ENCODE data around the gene FRRS1. TPM values are rescaled to one million over a fixed set of nuclear protein-coding genes. Genes with fewer than 3 reads are reported as not detected.
A peak's percentile ranks its signal among the peaks of the same experiment; 100 is the strongest.

FRRS1 gene
- total RNA-seq, 2 experiments from 2014 or later = 1.2 to 1.7 TPM

DNA sequence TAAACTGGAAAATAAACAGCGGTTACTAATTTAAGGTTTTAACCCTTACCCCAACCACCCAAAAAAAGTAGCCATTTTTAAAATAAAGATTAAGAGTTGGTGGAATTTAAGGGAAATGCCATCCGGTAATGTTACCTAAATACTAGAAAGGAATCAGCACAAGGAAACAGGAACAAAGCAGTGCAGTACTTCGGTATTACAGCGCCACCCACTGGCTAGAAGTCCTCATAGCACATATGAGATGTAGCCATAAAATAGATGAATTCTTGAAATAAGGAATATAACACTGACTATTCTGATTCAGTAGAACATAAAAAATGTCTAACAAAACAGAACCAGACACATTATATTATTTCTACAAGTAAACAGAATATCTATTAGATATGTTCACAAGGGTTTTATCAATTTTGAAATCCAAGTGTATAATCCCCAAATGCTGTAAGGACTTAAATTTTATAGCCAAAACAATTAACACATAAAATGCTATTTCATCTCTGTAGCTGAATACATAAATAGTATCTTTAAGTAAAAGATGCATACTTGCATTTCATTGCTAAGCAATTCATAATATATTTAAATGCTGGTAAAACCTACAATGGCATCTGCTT is 58.8 kb downstream of the FRRS1 start:
- peaks cover 4% of the 10 kb centered on the region for H3K36me3 Mint-ChIP-seq (ENCODE audit: low read depth)
- CTCF ChIA-PET = interaction anchor here (0.9 to 3.6 kb wide), 4 partner anchors 21 to 913 kb away, joined by 3 to 18 read pairs (median 4); no protein-coding TSS in a partner anchor
- peaks cover 22% of the 10 kb centered on the region for H3K4me1 Mint-ChIP-seq
- DNase-seq = peak; percentile 71
- no peak overlapping the region for H3K27ac Mint-ChIP-seq
- no peaks in the 10 kb centered on the region for H3K27me3 Mint-ChIP-seq
- H3K9me3 Mint-ChIP-seq = no peaks in the 10 kb centered on the region
- H3K4me3 Mint-ChIP-seq = no peak overlapping the region
- POLR2A ChIA-PET = no interaction called here

DNA sequence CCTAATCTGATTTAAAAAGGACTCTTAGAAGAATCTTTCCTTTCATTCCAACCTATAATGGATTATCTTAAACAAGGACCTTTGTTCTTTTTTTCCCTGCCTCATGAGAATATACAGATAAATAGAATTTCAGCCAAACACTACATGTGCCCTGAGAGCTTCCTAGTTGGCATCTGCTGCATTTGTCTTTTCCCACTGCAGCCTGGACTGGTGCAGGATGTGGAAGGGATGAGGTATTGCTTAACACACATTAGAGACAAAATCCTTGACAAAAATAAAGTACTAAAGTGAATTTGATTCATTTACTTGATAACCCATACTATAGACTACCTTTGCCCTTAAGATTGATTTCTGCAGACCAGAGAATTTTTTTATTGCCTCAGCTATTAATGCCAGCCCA is 61.0 kb downstream of the FRRS1 start:
- POLR2A ChIA-PET = no interaction called here
- peaks cover 13% of the 10 kb centered on the region for H3K27me3 Mint-ChIP-seq
- no peaks in the 10 kb centered on the region for H3K9me3 Mint-ChIP-seq
- CTCF ChIA-PET = interaction anchor here (0.7 to 3.6 kb wide), 7 partner anchors 14 to 1841 kb away, joined by 3 to 18 read pairs (median 3); no protein-coding TSS in a partner anchor
- no peak overlapping the region for H3K4me3 Mint-ChIP-seq
- no peak for DNase-seq
- H3K27ac Mint-ChIP-seq = no peak overlapping the region
- peaks cover 22% of the 10 kb centered on the region for H3K4me1 Mint-ChIP-seq
- H3K36me3 Mint-ChIP-seq (ENCODE audit: low read depth) = peaks cover 4% of the 10 kb centered on the region

DNA sequence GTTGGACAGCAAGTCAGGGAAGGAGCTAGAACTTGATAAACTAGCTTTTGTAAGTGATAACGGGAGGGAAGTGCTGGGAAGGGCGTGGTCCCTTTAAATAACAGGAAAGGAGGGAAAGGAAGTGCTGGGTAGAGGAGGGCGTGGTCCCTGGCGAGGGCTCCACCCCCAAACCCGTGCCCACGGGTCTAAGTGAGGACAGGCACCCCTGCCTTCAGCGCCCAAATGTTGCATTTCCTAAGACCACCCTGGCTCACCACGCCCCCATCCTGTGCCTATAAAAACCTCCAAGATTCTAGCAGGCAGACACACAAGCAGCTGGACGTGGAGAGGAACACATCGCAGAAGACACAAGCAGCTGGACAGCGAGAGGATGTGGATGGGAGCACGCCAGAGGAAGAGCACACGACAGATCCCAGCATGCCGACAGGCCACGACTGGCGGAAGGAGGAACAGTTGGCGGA is 62.0 kb downstream of the FRRS1 start:
- ChIA-PET POLR2A (no interaction called here), CTCF (interaction anchor here (1.1 to 3.6 kb wide), 5 partner anchors 13 to 911 kb away, joined by 3 to 18 read pairs (median 5); no protein-coding TSS in a partner anchor)
- Mint-ChIP-seq H3K27ac (peak overlapping the region; percentile 47), H3K36me3 (ENCODE audit: low read depth) (peaks cover 4% of the 10 kb centered on the region), H3K27me3 (peaks cover 19% of the 10 kb centered on the region), H3K4me3 (peak overlapping the region; percentile 64), H3K4me1 (peaks cover 22% of the 10 kb centered on the region), H3K9me3 (no peaks in the 10 kb centered on the region)
- DNase-seq = no peak

DNA sequence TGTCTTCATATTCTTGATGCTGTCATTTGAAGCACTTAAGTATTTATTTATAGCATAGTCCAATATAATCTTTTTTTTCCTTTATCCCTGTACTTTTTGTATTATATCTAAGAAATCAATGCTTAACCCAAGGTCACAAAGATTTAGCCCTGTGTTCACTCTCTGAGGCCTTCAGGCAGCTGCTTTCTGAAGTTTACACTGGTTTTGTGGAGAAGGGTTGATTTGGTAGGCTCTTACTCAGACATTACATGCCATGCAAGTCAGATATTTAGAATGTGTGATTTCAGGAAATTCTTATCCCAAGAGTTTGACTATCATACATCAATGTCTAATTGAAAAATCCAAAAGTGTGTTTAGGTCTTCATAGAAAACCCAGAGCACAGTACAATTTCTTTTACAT is 64.2 kb downstream of the FRRS1 start:
- Mint-ChIP-seq H3K27ac (no peak overlapping the region), H3K4me3 (no peak overlapping the region), H3K4me1 (peaks cover 22% of the 10 kb centered on the region), H3K27me3 (peaks cover 36% of the 10 kb centered on the region), H3K9me3 (no peaks in the 10 kb centered on the region), H3K36me3 (ENCODE audit: low read depth) (peaks cover 4% of the 10 kb centered on the region)
- DNase-seq = no peak
- CTCF ChIA-PET = no interaction called here
- POLR2A ChIA-PET = no interaction called here

DNA sequence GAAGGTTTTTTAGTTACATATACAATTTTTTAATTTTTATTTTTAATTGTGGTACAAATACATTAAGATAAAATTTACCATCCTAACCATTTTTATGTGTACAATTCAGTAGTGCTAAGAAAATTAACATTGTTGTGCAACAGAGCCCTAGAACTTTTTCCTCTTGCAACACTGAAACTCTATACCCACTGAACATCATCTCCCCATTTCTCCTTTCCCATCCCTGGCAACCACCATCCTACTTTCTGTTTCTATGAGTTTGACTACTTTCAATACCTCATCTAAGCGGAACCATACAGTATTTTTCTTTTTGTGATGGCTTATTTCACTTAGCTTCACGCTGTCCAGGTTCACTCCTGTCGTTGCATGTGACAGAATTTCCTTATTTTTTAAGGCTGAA is 66.4 kb downstream of the FRRS1 start:
- H3K9me3 Mint-ChIP-seq = no peaks in the 10 kb centered on the region
- CTCF ChIA-PET = no interaction called here
- H3K4me3 Mint-ChIP-seq = no peak overlapping the region
- POLR2A ChIA-PET = no interaction called here
- peaks cover 16% of the 10 kb centered on the region for H3K4me1 Mint-ChIP-seq
- DNase-seq = no peak
- peaks cover 4% of the 10 kb centered on the region for H3K36me3 Mint-ChIP-seq (ENCODE audit: low read depth)
- no peak overlapping the region for H3K27ac Mint-ChIP-seq
- H3K27me3 Mint-ChIP-seq = peaks cover 47% of the 10 kb centered on the region

DNA sequence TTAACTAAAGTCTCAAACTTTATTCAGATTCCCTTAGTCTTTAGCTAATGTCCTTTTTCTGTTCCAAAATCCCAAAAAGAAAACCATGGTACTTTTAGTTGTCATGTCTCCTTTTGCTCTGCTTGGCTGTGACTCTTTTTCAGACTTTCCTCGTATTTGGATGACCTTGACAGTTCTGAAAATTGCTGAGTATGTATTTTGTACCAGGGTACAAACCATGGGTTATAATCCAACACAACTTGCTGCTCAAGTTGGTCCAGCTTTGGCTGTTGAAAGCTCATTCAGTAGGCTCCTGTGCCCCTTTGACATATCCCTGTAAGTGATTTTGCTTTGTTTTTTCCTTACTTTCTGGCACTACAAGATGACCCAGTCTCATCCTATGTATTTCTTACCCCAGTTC is 68.9 kb downstream of the FRRS1 start:
- no peaks in the 10 kb centered on the region for H3K4me1 Mint-ChIP-seq
- H3K9me3 Mint-ChIP-seq = no peaks in the 10 kb centered on the region
- ChIA-PET CTCF (no interaction called here), POLR2A (no interaction called here)
- no peaks in the 10 kb centered on the region for H3K36me3 Mint-ChIP-seq (ENCODE audit: low read depth)
- H3K27ac Mint-ChIP-seq = no peak overlapping the region
- no peak overlapping the region for H3K4me3 Mint-ChIP-seq
- peaks cover 51% of the 10 kb centered on the region for H3K27me3 Mint-ChIP-seq
- no peak for DNase-seq

DNA sequence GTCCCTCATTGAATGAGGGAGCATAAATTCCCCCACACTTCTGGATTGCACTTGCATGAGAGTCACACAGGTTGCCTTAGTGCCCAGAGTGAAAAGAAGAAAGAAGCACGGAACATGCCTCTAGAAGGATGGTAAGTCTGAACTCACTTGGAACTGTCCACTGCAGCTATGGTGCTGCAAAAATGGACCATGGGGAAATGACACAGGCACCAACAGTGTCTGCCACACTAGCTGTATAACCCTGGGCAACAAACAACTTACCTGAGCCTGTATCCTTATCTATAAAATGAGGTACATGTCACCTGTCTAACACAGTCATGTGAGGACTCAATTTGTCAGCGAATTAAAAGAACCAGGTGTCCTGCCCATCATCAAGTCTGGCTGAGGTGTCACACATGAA is 69.8 kb downstream of the FRRS1 start:
- H3K36me3 Mint-ChIP-seq (ENCODE audit: low read depth) = no peaks in the 10 kb centered on the region
- CTCF ChIA-PET = interaction anchor here (1.8 kb wide), 1 partner anchor 11 kb away, joined by 6 read pairs; no protein-coding TSS in a partner anchor
- DNase-seq = no peak
- POLR2A ChIA-PET = no interaction called here
- no peak overlapping the region for H3K27ac Mint-ChIP-seq
- H3K9me3 Mint-ChIP-seq = no peaks in the 10 kb centered on the region
- H3K27me3 Mint-ChIP-seq = peaks cover 55% of the 10 kb centered on the region
- H3K4me3 Mint-ChIP-seq = no peak overlapping the region
- H3K4me1 Mint-ChIP-seq = no peaks in the 10 kb centered on the region

DNA sequence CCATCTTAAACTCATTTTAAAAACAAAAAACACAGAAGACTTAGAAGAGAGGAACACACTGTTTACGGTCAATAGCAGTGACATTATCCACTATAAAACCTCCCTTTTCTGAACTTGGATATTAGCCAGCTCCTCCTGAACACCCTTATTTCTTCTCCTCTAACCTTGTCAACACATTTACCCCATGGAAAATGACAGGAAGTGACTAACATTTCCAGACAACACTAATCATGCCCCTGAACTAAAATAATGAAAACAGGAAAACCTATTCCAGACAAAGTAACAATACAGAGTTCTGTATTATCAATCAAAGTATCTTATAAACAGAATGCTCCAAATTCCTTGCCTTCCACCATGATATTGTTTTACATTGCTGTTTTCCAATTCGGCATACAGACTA is 75.3 kb downstream of the FRRS1 start:
- ChIA-PET POLR2A (no interaction called here), CTCF (interaction anchor here (1.1 kb wide), 1 partner anchor 13 kb away, joined by 5 read pairs; no protein-coding TSS in a partner anchor)
- Mint-ChIP-seq H3K27ac (no peak overlapping the region), H3K4me3 (no peak overlapping the region), H3K9me3 (no peaks in the 10 kb centered on the region), H3K4me1 (no peaks in the 10 kb centered on the region), H3K27me3 (peaks cover 37% of the 10 kb centered on the region), H3K36me3 (ENCODE audit: low read depth) (no peaks in the 10 kb centered on the region)
- no peak for DNase-seq

DNA sequence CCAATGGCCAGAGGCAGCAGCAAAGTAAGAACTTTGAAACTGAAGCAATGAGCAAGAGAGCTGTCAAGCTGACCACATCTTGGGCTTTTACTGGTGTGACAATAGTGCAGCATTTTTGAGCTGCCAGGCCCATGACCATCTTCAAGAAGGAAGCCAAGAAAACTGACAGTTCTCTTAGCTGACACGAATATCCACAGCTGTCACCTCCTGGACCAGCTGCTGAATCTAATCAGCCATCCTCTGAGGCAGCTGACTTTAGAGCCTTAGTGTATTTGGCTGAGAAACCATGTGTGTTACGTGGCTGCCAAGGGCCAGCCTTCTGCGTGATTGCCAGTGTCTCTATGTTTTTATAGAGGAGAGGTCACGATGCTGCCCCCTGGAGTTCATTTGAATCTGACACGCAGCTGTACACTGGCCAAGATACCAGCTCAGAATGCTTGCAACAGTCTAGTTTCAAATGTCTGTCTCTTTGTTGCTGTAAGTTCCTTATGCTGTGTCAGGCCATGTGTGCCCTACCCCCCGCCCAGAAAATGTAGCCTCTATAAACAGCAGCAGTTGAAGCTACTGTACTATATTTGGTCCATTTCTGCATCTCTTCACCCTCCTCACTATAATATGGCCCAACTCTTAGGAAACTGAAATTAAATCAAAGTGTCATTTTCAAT is 80.8 kb downstream of the FRRS1 start:
- peaks cover 2% of the 10 kb centered on the region for H3K4me1 Mint-ChIP-seq
- CTCF ChIA-PET = interaction anchor here (1.1 to 2.3 kb wide), 13 partner anchors 8 to 505 kb away, joined by 3 to 14 read pairs (median 5); partner anchors contain the start of gene FRRS1
- peak; percentile 50 for DNase-seq
- H3K4me3 Mint-ChIP-seq = no peak overlapping the region
- no peaks in the 10 kb centered on the region for H3K36me3 Mint-ChIP-seq (ENCODE audit: low read depth)
- no peak overlapping the region for H3K27ac Mint-ChIP-seq
- no peaks in the 10 kb centered on the region for H3K9me3 Mint-ChIP-seq
- POLR2A ChIA-PET = no interaction called here
- peaks cover 19% of the 10 kb centered on the region for H3K27me3 Mint-ChIP-seq

DNA sequence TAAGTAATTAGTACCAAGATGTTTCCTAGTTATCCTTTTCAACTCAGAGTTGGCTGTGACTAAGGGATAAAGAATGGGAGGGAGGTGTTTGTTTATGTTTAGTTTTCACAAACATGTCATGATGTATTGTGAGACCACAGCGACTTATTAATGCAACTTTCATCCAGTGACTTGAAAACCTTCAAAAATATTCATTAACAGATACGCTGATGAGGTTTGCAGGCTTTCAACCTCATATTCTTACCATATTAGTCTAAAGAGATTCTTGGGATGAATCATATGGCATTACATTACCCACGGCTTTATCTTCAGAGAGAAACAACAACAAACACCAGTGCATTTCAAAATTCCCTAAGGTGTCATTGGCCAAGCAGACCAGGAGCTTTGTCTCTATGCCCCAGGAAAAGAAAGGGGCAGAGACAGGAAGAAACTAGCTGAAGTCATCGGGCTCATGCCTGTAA is 84.1 kb downstream of the FRRS1 start:
- H3K27ac Mint-ChIP-seq = no peak overlapping the region
- H3K27me3 Mint-ChIP-seq = peaks cover 5% of the 10 kb centered on the region
- CTCF ChIA-PET = interaction anchor here (1.4 kb wide), 1 partner anchor 17 kb away, joined by 3 read pairs; no protein-coding TSS in a partner anchor
- no peak overlapping the region for H3K4me3 Mint-ChIP-seq
- H3K9me3 Mint-ChIP-seq = no peaks in the 10 kb centered on the region
- H3K4me1 Mint-ChIP-seq = peaks cover 2% of the 10 kb centered on the region
- DNase-seq = no peak
- no peaks in the 10 kb centered on the region for H3K36me3 Mint-ChIP-seq (ENCODE audit: low read depth)
- POLR2A ChIA-PET = no interaction called here

DNA sequence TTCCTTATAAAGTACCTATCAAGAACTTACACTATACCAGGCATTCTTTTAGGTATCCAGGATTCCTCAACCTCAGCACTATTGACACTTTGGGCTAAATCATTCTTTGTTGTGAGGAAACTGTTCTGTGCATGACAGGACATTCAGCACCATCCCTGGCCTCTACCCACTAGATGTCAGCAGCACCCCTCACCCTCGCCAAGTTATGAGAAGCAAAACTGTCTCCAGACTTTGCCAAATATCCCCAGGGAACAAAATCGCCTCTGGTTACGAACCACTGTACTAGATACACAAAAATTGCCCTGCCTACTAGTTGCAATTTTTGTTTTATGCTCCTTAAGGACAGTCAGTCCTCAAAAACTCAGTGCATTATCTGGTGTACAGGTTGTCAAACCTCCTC is 84.9 kb downstream of the FRRS1 start:
- H3K4me3 Mint-ChIP-seq = no peak overlapping the region
- peaks cover 5% of the 10 kb centered on the region for H3K27me3 Mint-ChIP-seq
- no peak overlapping the region for H3K27ac Mint-ChIP-seq
- H3K4me1 Mint-ChIP-seq = peaks cover 2% of the 10 kb centered on the region
- H3K9me3 Mint-ChIP-seq = no peaks in the 10 kb centered on the region
- no peaks in the 10 kb centered on the region for H3K36me3 Mint-ChIP-seq (ENCODE audit: low read depth)
- ChIA-PET POLR2A (no interaction called here), CTCF (no interaction called here)
- DNase-seq = no peak

DNA sequence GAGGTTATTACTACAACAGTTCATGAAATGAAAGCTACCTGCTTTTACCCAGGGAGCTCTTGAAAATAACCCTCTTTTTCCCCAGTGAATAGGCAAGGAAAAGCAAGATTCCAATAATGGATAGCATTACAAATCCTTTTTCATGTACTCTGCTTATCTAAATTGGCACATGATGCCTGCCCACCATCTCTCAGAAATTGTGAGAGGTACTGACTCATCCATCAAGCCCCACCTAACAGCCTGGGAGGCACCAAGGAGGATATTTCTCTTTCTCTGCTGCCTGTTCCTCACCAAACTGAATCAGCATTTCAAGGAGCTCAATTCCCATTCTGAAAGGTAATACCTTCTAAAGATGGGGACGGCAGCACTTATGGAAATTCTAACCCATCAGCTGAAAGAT is 86.2 kb downstream of the FRRS1 start:
- H3K4me3 Mint-ChIP-seq = no peak overlapping the region
- ChIA-PET POLR2A (no interaction called here), CTCF (no interaction called here)
- H3K4me1 Mint-ChIP-seq = no peaks in the 10 kb centered on the region
- H3K36me3 Mint-ChIP-seq (ENCODE audit: low read depth) = no peaks in the 10 kb centered on the region
- no peak overlapping the region for H3K27ac Mint-ChIP-seq
- DNase-seq = no peak
- no peaks in the 10 kb centered on the region for H3K9me3 Mint-ChIP-seq
- peaks cover 5% of the 10 kb centered on the region for H3K27me3 Mint-ChIP-seq

DNA sequence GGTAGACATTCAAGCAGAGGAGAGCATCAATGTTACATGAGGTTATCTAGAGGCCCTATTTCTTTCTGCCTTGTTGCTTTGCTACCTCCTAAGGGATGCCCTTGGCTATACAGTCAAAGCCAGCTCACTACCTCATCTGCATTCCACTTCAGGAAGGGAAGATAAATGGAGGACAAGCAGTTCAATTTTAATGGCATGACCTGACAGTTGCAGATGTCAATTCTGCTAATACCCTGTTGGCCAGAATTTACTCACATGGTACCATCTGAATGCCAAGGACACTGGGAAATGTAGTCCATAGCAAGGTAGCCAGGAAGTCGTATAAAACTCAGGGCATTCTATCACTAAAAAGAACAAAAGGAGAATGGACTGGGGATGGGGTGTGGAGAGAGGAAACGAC is 89.0 kb downstream of the FRRS1 start:
- ChIA-PET CTCF (no interaction called here), POLR2A (no interaction called here)
- H3K27ac Mint-ChIP-seq = no peak overlapping the region
- H3K4me1 Mint-ChIP-seq = no peaks in the 10 kb centered on the region
- no peak for DNase-seq
- no peaks in the 10 kb centered on the region for H3K36me3 Mint-ChIP-seq (ENCODE audit: low read depth)
- no peak overlapping the region for H3K4me3 Mint-ChIP-seq
- H3K9me3 Mint-ChIP-seq = no peaks in the 10 kb centered on the region
- H3K27me3 Mint-ChIP-seq = peaks cover 10% of the 10 kb centered on the region

DNA sequence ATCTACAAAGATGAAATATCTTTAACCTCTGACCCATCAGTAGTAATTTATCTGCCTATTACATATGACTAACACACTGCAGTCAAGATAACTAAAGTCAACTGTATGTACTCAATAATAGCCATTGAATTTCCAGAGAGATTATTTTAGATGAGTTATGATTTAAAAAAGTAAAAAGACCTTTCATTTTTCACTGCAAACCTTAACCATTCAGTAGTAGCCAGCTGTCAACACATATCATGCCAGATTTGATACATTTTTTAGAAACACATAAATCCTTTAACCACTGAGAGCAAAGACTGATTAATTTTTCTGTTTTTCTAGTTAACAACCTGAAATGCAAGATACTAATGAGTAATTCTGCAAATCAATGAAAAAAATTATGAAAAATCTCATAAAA is 89.6 kb downstream of the FRRS1 start:
- CTCF ChIA-PET = interaction anchor here (1.0 kb wide), 1 partner anchor 9 kb away, joined by 3 read pairs; no protein-coding TSS in a partner anchor
- POLR2A ChIA-PET = no interaction called here
- Mint-ChIP-seq H3K4me1 (no peaks in the 10 kb centered on the region), H3K27me3 (peaks cover 14% of the 10 kb centered on the region), H3K4me3 (no peak overlapping the region), H3K36me3 (ENCODE audit: low read depth) (no peaks in the 10 kb centered on the region), H3K27ac (no peak overlapping the region), H3K9me3 (no peaks in the 10 kb centered on the region)
- DNase-seq = no peak

Data from activated CD4-positive, alpha-beta memory T cell treated with anti-CD3 and anti-CD28 coated beads, Interleukin-2, amount 10 ng/mL, durations not matched to agents 7 days and 5 days (primary cell).